Astrocyte of the cerebellum (primary cell): ENCODE results near the gene CDKAL1.

Source experiments
- DNase-seq: peaks from one replicate; pipeline ENCODE4 v3.0.0-alpha.2; 2011; ENCODE audit warnings: low read depth
- H3K4me3 ChIP-seq: 2 replicates; pipeline ENCODE4 v1.5.1; 2011; ENCODE audit warnings: mild to moderate bottlenecking, low read depth, low read length, moderate library complexity
- CTCF ChIP-seq: IDR thresholded peaks from 2 replicates; pipeline ENCODE4 v1.5.1; 2012; ENCODE audit warnings: low read length, low read depth, moderate library complexity, mild to moderate bottlenecking; ENCODE audit errors: missing control alignments
- in situ Hi-C: cut with HindIII; loops from 2 replicates; pipeline ENCODE4 v1.10.0; 2017; ENCODE audit warnings: low sequenced_read_pairs

The CDKAL1 gene

GRCh38 chr6:20978151-20978614 lies 443.9 kb downstream of the CDKAL1 start:
- no peak for DNase-seq
- TF ChIP-seq CTCF = no peak
- no peak overlapping the region for H3K4me3 ChIP-seq
- in situ Hi-C loops = no loop called here

- H3K4me3 ChIP-seq = no peak overlapping the region
- no peak for DNase-seq
- TF ChIP-seq CTCF = no peak
- in situ Hi-C loops = no loop called here
These were observed 444.8 kb downstream of the CDKAL1 start for GRCh38 chr6:20979076-20979475.

GRCh38 chr6:20983961-20984360 lies 449.7 kb downstream of the CDKAL1 start:
- DNase-seq = no peak
- H3K4me3 ChIP-seq = no peak overlapping the region
- no peak for TF ChIP-seq CTCF
- in situ Hi-C loops = no loop called here

- H3K4me3 ChIP-seq = no peak overlapping the region
- no peak for DNase-seq
- in situ Hi-C loops = no loop called here
- no peak for TF ChIP-seq CTCF
These were observed 451.6 kb downstream of the CDKAL1 start for GRCh38 chr6:20985821-20986220.

GRCh38 chr6:20991910-20992309 lies 457.7 kb downstream of the CDKAL1 start:
- DNase-seq = no peak
- in situ Hi-C loops = no loop called here
- H3K4me3 ChIP-seq = no peak overlapping the region
- no peak for TF ChIP-seq CTCF

GRCh38 chr6:20996099-20996498 lies 461.8 kb downstream of the CDKAL1 start:
- in situ Hi-C loops = no loop called here
- TF ChIP-seq CTCF = no peak
- H3K4me3 ChIP-seq = no peak overlapping the region
- DNase-seq = no peak
